HT1080 (cell line): ENCODE results near the gene TCF7L1. TPM values are rescaled to one million over a fixed set of nuclear protein-coding genes. Genes with fewer than 3 reads are reported as not detected.

Source experiments
- DNase-seq: peaks from one replicate; pipeline ENCODE4 v3.0.0-alpha.2; 2015; ENCODE audit warnings: low read depth
- total RNA-seq: library from RNA; depleted of rRNA; stranded (reverse); fragments of >200 nt; shearing (Covaris generic); gene quantifications from 2 replicates; pipeline ENCODE4 v1.2.3, GENCODE V29; 2014

Gene TCF7L1
- total RNA-seq, 1 experiment from 2014 or later, result 0.16 TPM

- DNase-seq, result no peak
These were observed 118.0 kb downstream of the TCF7L1 start for GRCh38 chr2:85251070-85251616.

- DNase-seq, result no peak
These were observed 120.7 kb downstream of the TCF7L1 start for GRCh38 chr2:85253890-85254289.

DNA sequence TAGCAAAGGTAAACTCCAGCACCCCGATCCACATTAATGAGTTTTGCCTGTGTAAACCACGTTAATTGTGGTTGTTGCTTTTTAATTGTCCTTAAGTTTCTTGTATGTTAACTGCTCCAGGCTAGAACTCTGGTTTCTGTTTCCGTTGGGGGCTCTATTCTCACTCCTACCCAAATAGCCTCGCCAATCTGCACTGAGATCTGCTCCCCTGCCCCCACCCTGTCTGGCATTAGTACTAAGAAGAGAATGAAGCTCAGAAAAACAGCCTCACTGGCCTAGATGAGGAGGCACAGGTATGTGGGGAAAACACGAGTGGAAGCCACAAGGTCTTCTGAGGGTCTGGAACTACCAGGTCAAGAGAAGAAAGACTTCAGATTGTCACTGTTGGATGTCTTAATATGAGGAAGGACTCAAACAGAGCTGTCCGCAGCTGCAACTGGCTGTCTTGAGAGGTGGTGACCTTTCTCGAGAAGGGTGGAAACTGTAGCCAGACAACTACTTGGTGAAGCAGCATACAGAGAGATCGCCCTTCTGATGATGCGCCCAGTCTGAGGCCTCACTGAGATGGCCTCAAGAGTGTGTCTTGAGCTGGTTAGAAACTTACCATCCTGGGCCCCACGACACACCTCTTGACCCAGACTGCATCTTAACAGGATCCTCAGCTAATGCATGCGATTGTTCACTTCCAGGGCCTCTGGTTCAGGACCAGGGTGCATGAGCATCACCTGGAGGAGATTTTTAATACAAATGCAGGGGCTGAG lies 121.5 kb downstream of the TCF7L1 start:
- no peak for DNase-seq

GRCh38 chr2:85255456-85255812 lies 122.2 kb downstream of the TCF7L1 start:
- no peak for DNase-seq

DNA sequence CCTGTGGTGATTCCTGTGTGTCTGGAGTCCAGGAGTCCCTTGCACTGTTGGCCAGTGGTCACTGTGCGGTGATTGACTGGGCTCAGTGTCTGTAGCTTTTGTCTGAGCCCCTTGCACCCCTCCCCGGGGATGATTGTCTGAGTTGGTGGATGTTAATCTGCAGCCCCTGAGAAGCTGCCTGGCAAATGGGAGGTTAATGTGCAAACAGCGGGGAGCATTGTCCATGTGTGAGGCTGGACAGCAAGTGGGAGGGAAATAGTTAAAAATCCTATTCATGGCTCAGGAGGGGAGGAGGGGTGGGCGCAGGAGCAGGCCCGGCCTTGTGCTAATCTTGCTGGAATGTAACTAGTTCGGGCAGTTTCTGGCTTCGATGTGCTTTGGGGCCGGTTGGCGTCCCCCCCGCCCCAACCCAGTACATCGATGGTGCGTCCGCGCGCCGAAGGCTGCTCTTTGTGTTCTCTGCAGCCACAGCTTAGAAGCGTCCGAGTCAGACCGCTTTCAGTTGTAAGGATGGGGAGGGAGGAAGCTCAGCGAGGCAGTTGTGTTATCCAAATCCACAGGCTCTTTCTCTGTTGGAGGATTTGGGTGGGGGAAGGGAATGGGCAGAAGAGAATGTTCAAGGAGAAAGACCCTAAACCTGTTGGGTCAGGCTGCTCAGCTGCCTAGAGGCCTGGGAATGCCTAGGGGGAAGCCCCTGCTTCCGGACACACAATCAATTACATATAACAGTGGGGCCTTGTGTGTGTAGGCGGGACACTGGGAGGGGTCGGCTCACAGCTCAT lies 122.8 kb downstream of the TCF7L1 start:
- DNase-seq, result no peak

DNA sequence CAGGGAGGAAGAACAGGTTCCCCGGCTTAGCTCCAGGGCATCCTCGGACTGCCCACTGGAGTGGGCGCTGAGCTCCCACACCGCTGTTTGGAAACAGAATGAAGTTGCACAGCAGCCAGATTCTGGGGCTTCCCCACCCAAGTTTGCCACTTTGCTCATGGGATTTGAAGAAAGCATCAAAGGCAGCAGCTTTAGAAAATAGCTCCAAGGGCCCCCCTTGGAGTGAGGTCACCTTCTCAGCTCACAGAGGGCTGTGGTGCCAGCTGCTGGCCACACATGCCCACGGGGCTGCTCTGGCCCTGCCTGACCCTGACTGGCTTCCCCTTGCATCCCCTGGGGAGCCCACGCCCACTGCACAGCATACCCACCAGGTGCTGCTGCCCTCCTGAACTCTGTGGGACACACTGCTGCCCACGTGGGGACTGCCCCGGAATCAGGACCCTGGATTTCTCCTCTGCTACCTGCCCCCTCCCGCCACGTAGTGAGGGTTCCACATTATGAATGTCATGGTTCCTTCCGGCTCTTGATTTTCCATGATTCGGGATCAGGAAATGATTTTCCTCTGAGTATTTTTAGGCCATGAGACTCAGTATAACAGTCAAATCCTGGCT lies 124.3 kb downstream of the TCF7L1 start:
- no peak for DNase-seq

GRCh38 chr2:85257970-85258605 lies 124.9 kb downstream of the TCF7L1 start:
- peak; percentile 52 for DNase-seq

- DNase-seq, result no peak
These were observed 126.0 kb downstream of the TCF7L1 start for GRCh38 chr2:85259101-85259590.

DNA sequence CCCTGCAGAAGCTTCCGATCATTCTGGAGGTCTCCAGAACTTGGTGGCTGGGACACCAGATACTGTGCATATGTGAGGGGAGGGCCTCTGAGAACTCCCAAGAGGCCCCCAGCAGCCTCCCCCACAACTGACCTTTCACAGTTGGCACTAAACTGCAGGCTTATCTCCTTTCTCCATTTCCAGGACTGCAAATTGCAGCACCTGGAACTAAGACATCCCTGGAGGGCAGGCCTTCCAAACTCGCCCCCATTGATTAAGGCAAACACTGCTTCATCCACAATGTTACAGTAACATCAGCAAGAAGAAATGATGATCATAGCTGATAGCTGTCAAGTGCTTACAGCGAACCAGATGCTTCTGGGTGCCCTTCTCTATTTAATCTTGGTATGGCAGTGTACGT lies 126.7 kb downstream of the TCF7L1 start:
- no peak for DNase-seq

DNA sequence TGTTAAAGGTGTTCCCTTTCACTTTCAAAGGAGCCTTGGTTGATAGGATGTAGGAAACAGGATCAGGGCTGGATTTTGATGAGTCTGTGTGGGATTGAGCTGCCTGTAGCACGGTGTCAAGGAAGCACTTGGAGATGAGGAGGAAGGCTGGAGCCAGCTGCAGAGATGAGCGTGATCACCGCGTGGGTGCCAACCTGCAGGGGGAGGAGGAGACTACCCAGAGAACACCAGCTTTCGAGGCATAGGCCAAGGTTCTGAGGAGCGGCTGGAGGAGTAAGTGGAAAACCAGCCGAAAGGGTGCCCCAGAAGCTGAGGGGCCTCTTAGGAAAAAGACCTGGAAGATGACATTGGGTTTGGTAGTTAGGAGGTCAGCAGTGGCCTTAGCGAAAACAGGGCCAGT lies 130.4 kb downstream of the TCF7L1 start:
- no peak for DNase-seq

DNA sequence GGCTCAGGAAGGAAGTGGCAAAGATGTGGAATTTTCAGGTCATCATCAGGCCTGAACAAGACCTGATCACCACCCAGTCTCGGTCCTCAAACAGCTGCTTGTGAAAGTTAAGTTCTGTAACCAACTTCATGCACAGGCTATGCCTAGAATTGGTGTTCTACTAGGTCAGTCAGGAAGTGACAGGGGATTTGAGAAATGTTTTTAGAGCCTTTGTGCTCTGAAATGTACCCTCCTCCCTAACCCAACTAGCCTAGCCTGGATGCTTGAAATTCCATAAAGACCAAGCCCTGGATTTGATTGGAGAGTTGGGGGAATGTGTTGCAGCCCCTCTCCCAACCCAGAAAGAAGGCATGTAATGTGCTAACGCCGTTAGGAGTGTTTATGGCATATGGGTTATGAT lies 131.3 kb downstream of the TCF7L1 start:
- peak; percentile 78 for DNase-seq

DNA sequence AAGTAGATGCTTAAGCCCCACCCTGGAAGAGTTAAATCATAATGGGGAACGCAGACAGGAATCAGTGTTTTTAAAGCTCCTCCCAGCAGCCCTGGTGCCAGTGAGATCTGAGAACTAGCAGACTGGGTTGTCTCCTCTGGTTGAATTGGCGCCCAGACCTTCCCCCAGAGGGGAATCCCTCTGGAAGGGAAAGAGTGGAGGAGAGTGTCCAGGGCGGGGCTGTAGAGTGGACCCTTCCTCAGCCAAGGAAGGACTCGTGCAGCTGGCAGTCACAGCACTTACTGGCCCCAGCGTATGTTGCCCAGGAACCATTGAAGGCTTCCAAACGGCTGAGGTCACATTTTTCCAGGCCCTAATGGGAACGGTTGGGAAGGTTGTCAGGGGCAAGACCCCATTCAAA lies 132.1 kb downstream of the TCF7L1 start:
- no peak for DNase-seq

DNA sequence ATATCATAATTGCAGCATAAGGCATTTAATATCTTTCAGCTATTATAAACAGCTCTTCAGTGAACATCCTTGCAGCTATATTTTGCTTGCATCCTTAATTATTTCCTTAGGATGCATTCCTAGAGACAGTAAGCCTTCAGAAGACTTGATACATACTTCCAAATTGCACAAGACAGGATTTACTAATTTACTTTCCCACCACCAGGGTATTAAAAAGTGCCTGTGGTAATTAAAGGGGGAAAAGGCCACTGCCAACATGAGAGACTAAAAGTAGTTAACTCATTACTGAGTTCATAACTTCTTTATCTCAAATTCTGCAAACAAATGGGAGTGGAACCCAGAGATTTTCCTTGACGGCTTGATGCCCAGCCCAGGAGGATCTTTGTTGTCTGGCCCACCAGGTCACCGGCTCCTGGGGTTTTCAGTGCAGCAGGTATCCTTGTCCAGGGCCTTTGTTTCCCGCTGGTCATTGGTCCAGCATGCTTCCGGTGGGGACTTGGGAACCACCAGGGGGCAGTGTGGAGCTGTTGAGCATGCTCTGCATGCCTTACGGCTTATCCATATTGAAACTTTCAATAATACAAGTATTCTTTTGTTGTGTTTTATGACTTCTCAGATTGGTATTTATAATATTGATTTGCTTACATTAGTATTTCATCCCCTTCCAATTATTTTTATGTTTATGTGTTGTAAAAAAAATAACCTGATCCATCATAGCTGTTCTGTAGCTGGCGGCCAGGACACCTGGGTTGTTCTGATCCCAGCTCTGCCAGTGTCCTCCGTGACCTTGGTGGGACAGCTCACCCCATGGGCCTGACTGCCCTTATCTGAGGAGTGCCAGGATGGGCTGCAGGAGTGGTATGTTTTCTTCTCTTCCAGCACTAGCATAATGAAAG lies 133.2 kb downstream of the TCF7L1 start:
- DNase-seq, result no peak

DNA sequence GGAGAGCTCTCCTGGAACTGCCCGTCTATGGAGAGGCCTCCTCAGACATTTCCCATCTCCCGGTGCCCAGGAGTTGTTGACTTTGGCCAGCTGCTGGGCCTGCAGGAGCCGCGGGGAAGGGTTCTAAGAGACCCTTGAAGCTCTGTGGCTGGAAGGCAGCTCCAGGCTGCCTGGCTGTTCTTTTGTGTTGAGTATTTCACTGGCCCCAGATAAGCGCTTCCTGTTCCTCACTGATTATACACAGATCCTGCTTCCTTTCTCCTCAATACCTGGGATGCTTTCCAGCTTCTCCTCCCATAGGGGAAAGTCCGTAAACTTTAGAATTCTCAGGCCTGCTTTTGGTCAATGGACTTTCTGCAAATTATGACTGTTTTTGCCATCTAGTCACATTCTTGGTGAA lies 136.8 kb downstream of the TCF7L1 start:
- no peak for DNase-seq

DNA sequence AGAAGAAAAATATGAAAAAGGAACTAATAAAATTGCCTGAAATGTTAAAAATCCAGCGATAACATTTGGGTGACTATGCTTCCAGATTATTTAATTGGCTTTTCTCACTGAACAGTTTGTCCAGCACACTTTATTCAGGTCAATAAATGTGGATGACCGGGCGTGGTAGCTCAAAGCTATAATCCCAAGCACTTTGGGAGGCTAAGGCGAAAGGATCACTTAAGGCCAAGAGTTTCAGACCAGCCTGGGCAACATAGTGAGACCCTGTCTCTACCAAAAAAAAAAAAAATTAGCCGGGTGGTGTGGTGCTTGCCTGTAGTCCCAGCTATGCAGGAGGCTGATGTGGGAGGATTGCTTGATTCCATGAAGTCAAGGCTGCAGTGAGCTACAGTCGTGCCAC lies 139.2 kb downstream of the TCF7L1 start:
- no peak for DNase-seq

DNA sequence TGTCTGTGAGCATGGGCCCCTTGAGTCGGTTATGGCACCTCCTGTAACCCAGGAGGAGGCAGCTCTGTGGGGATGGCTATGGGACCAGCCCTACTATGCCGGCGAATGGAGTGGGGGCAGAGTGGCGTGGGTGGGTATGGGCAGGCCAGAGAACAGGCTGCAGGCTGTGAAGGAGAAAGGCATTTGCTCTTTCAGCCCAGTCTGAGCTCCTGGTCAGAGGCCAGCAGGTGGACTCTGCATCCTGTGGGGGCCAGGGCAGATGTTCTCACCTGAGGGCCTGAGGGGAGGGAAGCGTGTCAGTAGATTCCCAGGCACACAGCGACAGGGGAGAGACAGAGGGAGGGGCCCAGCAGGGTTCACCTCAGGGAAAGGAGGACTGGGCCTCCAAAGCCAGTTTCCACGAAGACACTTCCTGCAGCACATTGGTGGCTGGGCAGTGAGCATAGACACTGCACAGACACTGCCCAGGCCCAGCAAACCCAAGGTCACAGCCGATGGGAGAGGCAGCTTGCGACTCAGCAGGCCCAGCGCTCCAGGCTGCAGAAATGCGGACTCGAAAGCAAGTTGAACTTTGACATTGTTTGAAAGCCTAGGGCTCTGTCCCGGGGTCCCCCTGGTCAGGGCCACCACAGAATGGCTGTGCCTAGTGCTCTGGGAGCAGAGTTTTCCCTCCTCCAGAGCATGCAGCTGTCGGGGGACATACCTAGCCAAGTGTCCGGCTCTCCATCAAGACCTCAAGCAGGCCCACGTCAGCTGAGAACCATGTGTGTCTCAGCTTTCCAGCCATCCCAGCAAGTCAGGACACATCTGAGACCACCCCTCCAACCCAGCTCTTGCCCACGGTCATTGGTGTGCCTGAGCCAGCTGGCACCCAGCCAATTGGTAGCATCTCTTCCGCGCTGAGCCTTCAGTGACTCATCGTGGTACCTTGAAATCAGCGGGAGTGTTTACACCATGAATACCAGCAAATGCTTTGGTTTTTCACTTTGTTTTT lies 140.8 kb downstream of the TCF7L1 start:
- DNase-seq, result peak; percentile 58

DNA sequence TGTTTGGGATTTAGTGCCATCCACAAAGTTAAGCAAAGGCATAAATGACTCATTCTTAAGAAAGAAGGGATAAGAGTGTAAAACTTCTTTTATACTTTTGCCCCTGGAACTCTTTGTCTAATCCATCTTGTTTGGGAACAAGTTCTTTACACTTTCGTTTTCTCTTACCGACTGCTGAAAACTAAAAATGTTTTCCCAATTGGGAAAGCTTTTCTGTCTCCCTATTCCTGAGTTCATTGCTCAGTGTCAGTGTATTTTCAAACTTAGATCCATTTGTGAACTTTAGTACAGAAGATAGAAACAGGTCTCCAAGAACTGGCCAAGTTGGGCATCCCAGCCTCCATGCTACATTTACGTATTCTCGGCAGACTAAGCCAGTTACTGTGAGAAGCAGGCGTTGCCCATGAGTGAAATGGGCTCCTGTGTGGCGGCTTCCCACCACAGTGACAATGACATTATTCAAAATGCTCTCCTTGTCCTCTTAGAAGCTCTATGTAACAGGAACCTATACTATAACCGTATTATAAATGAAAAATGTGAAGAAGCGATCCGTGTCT lies 142.9 kb downstream of the TCF7L1 start:
- no peak for DNase-seq

- no peak for DNase-seq
These were observed 143.5 kb downstream of the TCF7L1 start for GRCh38 chr2:85276571-85277118.
